HTERT RPE-1 (cell line): ENCODE measurements around the gene OR6Q1.

ENCODE experiments used
- in situ Hi-C: fragments of 300-500 bp; cut with MboI; formaldehyde crosslinking; loops from 4 replicates; pipeline ENCODE4 v1.14.3; 2020; ENCODE audit warnings: low sequenced_read_pairs

Gene OR6Q1

GRCh38 chr11:58057481-58057880 is 26.7 kb downstream of the OR6Q1 start:
- in situ Hi-C loops: no loop called here

DNA sequence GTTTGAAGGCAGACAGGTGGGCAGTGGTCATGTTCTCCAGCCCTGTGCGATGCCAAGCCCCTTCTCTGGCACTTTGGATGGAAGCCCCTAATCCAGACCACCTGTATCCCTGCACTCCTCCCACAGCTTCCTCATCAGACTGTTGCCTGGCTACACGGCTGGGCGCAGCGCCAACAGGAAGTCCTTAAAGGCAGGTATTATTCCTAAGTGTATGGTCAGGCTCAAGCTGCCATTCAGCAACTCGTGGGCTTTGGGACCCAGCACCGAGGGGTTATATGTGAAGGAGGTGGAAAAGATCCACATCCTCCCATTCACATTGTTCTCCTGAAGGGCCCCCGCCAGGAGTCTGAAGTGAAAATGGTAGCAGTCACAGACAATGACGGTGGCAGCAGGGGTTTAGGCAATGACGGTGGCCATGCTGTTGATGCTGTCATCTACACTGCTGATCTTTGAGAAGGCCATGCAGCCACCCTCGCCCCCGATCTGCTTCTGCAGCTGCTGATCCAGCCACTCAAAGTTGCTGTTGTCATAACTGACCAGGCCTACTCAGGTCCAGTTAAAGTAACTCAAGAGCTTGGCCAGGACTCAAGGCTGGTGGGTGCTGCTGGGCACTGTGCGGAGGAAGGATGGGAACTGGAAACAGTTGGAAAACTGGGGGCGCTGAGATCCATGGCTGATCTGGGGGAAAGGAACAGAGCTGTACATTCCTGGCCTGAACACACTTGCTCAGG is 27.7 kb downstream of the OR6Q1 start:
- in situ Hi-C loops: no loop called here

GRCh38 chr11:58059007-58059350 is 28.2 kb downstream of the OR6Q1 start:
- in situ Hi-C loops: no loop called here

GRCh38 chr11:58060535-58060934 is 29.8 kb downstream of the OR6Q1 start:
- in situ Hi-C loops: no loop called here

DNA sequence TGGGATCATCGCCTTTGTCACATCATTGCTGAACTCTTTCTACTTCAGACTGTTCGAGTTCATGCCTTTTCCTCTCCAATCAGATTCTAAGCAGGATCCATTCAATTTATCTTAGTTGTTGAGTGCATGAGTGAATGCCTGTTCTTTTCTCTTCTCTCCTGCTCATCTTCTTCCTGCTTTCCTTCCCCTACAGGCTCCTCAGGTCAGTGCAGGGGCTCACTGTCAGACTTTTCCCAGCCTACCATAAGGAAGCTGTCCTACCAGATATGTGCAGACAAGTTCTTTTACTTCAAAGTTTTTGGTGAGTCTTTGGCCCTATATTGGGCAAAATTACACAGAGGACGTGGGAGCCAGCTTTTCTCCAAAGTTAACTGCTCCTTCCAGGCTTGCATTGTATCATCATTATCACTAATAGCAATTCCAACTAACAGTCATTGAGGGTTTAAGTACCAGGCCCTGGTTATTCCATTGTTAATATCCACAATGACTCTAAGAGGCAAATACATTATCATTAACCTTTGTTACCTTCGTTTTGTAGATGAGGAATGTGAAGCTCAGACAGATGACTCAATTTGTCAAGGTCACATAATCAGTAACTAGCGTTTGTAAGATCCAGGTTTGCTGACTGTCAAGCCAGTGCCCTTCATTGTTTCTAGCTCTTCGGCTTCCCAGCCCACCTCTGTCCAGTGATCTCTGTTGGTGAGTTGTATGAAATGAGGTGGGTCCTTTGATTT is 30.4 kb downstream of the OR6Q1 start:
- in situ Hi-C loops: no loop called here

GRCh38 chr11:58061813-58062212 is 31.1 kb downstream of the OR6Q1 start:
- in situ Hi-C loops: no loop called here

- in situ Hi-C loops: no loop called here
These were observed 36.9 kb downstream of the OR6Q1 start for GRCh38 chr11:58067685-58068084.

GRCh38 chr11:58068655-58069054 is 37.9 kb downstream of the OR6Q1 start:
- in situ Hi-C loops: no loop called here

GRCh38 chr11:58070585-58070984 is 39.8 kb downstream of the OR6Q1 start:
- in situ Hi-C loops: no loop called here

GRCh38 chr11:58075781-58076180 is 45.0 kb downstream of the OR6Q1 start:
- in situ Hi-C loops: no loop called here
